ENCODE results near the gene ERC2. TPM values are rescaled to one million over a fixed set of nuclear protein-coding genes. Genes with fewer than 3 reads are reported as not detected.

ERC2 gene
- total RNA-seq, 1 donor: 0.36 TPM

- no peak for DNase-seq (ENCODE audit: insufficient read length, low spot score, missing footprints)
- H3K27ac ChIP-seq (ENCODE audit: low read depth, low read length): no peak overlapping the region
- no peaks in the 10 kb centered on the region for H3K4me1 ChIP-seq (ENCODE audit: insufficient read depth, low read length)
- H3K36me3 ChIP-seq (ENCODE audit: insufficient read depth, low read length): no peaks in the 10 kb centered on the region
- no peak overlapping the region for H3K4me3 ChIP-seq (ENCODE audit: insufficient read depth, low read length)
- H2AFZ ChIP-seq (ENCODE audit: low read length): no peak overlapping the region
- TF ChIP-seq CTCF (IDR thresholded peaks at IDR 0.05; ENCODE audit: extremely low read depth, low read depth, low read length): no peak
- no peaks in the 10 kb centered on the region for H3K9me3 ChIP-seq (ENCODE audit: low read depth, low read length)
- no peak overlapping the region for H3K4me2 ChIP-seq (ENCODE audit: insufficient read depth, low read length)
- H4K20me1 ChIP-seq (ENCODE audit: insufficient read depth, low read length): no peaks in the 10 kb centered on the region
- no peaks in the 10 kb centered on the region for H3K27me3 ChIP-seq (ENCODE audit: insufficient read depth, low read length)
- H3K79me2 ChIP-seq (ENCODE audit: insufficient read depth, low read length): no peaks in the 10 kb centered on the region
Observed at GRCh38 chr3:55708921-55709320, 759.3 kb downstream of the ERC2 start.

- Histone ChIP-seq H3K27ac (ENCODE audit: low read depth, low read length) (no peak overlapping the region), H3K4me1 (ENCODE audit: insufficient read depth, low read length) (no peaks in the 10 kb centered on the region), H2AFZ (ENCODE audit: low read length) (no peak overlapping the region), H3K79me2 (ENCODE audit: insufficient read depth, low read length) (no peaks in the 10 kb centered on the region), H3K27me3 (ENCODE audit: insufficient read depth, low read length) (no peaks in the 10 kb centered on the region), H4K20me1 (ENCODE audit: insufficient read depth, low read length) (no peaks in the 10 kb centered on the region), H3K4me3 (ENCODE audit: insufficient read depth, low read length) (no peak overlapping the region), H3K36me3 (ENCODE audit: insufficient read depth, low read length) (no peaks in the 10 kb centered on the region), H3K9me3 (ENCODE audit: low read depth, low read length) (no peaks in the 10 kb centered on the region), H3K4me2 (ENCODE audit: insufficient read depth, low read length) (no peak overlapping the region)
- no peak for DNase-seq (ENCODE audit: insufficient read length, low spot score, missing footprints)
- no peak for TF ChIP-seq CTCF (IDR thresholded peaks at IDR 0.05; ENCODE audit: extremely low read depth, low read depth, low read length)
Observed at GRCh38 chr3:55708242-55708641, 760.0 kb downstream of the ERC2 start.

GRCh38 chr3:55704521-55704920 lies 763.7 kb downstream of the ERC2 start:
- no peak for TF ChIP-seq CTCF (IDR thresholded peaks at IDR 0.05; ENCODE audit: extremely low read depth, low read depth, low read length)
- no peak for DNase-seq (ENCODE audit: insufficient read length, low spot score, missing footprints)
- Histone ChIP-seq H3K79me2 (ENCODE audit: insufficient read depth, low read length) (no peaks in the 10 kb centered on the region), H3K27ac (ENCODE audit: low read depth, low read length) (no peak overlapping the region), H3K36me3 (ENCODE audit: insufficient read depth, low read length) (no peaks in the 10 kb centered on the region), H2AFZ (ENCODE audit: low read length) (no peak overlapping the region), H3K4me2 (ENCODE audit: insufficient read depth, low read length) (no peak overlapping the region), H4K20me1 (ENCODE audit: insufficient read depth, low read length) (no peaks in the 10 kb centered on the region), H3K4me1 (ENCODE audit: insufficient read depth, low read length) (no peaks in the 10 kb centered on the region), H3K9me3 (ENCODE audit: low read depth, low read length) (no peaks in the 10 kb centered on the region), H3K27me3 (ENCODE audit: insufficient read depth, low read length) (no peaks in the 10 kb centered on the region), H3K4me3 (ENCODE audit: insufficient read depth, low read length) (no peak overlapping the region)

GRCh38 chr3:55702822-55703221 lies 765.4 kb downstream of the ERC2 start:
- Histone ChIP-seq H3K36me3 (ENCODE audit: insufficient read depth, low read length) (no peaks in the 10 kb centered on the region), H3K27ac (ENCODE audit: low read depth, low read length) (no peak overlapping the region), H4K20me1 (ENCODE audit: insufficient read depth, low read length) (no peaks in the 10 kb centered on the region), H3K4me1 (ENCODE audit: insufficient read depth, low read length) (no peaks in the 10 kb centered on the region), H3K4me2 (ENCODE audit: insufficient read depth, low read length) (no peak overlapping the region), H2AFZ (ENCODE audit: low read length) (no peak overlapping the region), H3K9me3 (ENCODE audit: low read depth, low read length) (no peaks in the 10 kb centered on the region), H3K4me3 (ENCODE audit: insufficient read depth, low read length) (no peak overlapping the region), H3K27me3 (ENCODE audit: insufficient read depth, low read length) (no peaks in the 10 kb centered on the region), H3K79me2 (ENCODE audit: insufficient read depth, low read length) (no peaks in the 10 kb centered on the region)
- no peak for DNase-seq (ENCODE audit: insufficient read length, low spot score, missing footprints)
- TF ChIP-seq CTCF (IDR thresholded peaks at IDR 0.05; ENCODE audit: extremely low read depth, low read depth, low read length): no peak

Measured in osteoblast (primary cell).